SHP77 (cell line): ENCODE data around the gene SPIN2A.
"Not testable (repeated sequence)": the region's sequence is repeated elsewhere in the genome, so short reads cannot be mapped to it uniquely, and the experiment has no call there.

ENCODE experiments used
- DNase-seq, 2 experiments: peaks; one replicate each; lab custom pipeline; 2025; lab: John Stamatoyannopoulos, UW

Gene SPIN2A

DNA sequence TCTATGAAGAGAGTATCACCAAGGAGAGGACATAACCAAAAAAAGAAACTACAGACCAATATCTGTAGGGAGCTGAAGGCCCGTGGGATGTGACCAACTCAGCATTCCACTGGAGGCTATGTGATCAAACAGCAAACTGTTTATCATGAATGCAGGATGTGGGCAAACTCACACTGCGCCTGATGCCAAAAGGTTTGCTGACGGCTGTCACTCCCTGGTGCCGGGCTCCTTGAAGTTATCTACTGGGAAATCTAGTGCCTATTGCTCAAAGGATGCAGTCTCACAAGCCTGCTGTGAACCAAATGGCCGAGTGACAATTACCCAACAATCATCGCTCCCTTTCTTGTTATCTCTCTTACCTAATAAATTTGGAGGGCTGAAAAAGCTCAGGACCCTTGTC is 34.3 kb downstream of the SPIN2A start:
- not testable (repeated sequence) for DNase-seq
